Activated T-helper 1 cell treated with anti-CD3 and anti-CD28 coated beads, Interleukin-12 subunit alpha, Interleukin-12 subunit beta, Interleukin-2, Interleukin-4 antibody, amounts not matched to agents 30 ng/mL and 10 ng/mL and 1 ng/mL, durations not matched to agents 14 hours and 24 hours and 36 hours (primary cell): ENCODE results near the gene SEC61A1. TPM values are rescaled to one million over a fixed set of nuclear protein-coding genes. Genes with fewer than 3 reads are reported as not detected.

Experiments used
- DNase-seq: peaks from one replicate; pipeline ENCODE4 v3.0.0; 2021; ENCODE audit warnings: low spot score
- H3K27ac Mint-ChIP-seq: one replicate; pipeline ENCODE4 v1.8.0; 2021; ENCODE audit warnings: mild to moderate bottlenecking, mixed read lengths
- H3K27me3 Mint-ChIP-seq: one replicate; pipeline ENCODE4 v1.8.0; 2022; ENCODE audit warnings: mild to moderate bottlenecking, moderate library complexity, mixed read lengths; ENCODE audit not compliant: insufficient read depth
- H3K36me3 Mint-ChIP-seq: one replicate; pipeline ENCODE4 v1.8.0; 2021; ENCODE audit warnings: low read depth, mixed read lengths
- H3K4me1 Mint-ChIP-seq: one replicate; pipeline ENCODE4 v1.8.0; 2021; ENCODE audit warnings: low read depth, mixed read lengths
- H3K4me3 Mint-ChIP-seq: one replicate; pipeline ENCODE4 v1.8.0; 2021; ENCODE audit warnings: mild to moderate bottlenecking, moderate library complexity, mixed read lengths
- H3K9me3 Mint-ChIP-seq: one replicate; pipeline ENCODE4 v1.8.0; 2021; ENCODE audit warnings: mixed read lengths
- intact Hi-C: fragments of 100-400 bp; cut with micrococcal nuclease; formaldehyde crosslinking; loops from one replicate; pipeline ENCODE4 v1.15.1; 2024
- total RNA-seq: library from RNA; stranded (reverse); gene quantifications from 2 replicates; pipeline ENCODE4 v1.2.3, GENCODE V29; 2022

SEC61A1 gene
- total RNA-seq, 1 donor from 2014 or later: 205 TPM

GRCh38 chr3:128112357-128112968 is 60.2 kb downstream of the SEC61A1 start:
- Mint-ChIP-seq H3K36me3 (peaks cover 37% of the 10 kb centered on the region), H3K9me3 (no peaks in the 10 kb centered on the region), H3K4me1 (peaks cover 44% of the 10 kb centered on the region)

GRCh38 chr3:128113817-128114794 is 61.9 kb downstream of the SEC61A1 start:
- Mint-ChIP-seq H3K4me3 (peak overlapping the region; percentile 8), H3K4me1 (peaks cover 50% of the 10 kb centered on the region), H3K36me3 (peaks cover 48% of the 10 kb centered on the region), H3K27me3 (no peaks in the 10 kb centered on the region), H3K9me3 (no peaks in the 10 kb centered on the region), H3K27ac (peak overlapping the region; percentile 59)
- intact Hi-C loops: no loop called here
- DNase-seq: no peak

More at GRCh38 chr3:128112357-128112968, 60.2 kb downstream of the SEC61A1 start:
- peak overlapping the region; percentile 15 for H3K4me3 Mint-ChIP-seq
- H3K27me3 Mint-ChIP-seq: no peaks in the 10 kb centered on the region
- peak overlapping the region; percentile 90 for H3K27ac Mint-ChIP-seq
- peak; percentile 21 for DNase-seq
- intact Hi-C loops: loop anchor here (1.0 kb wide), 1 partner anchor 11 kb away; the partner anchor contains the start of gene RUVBL1

Other genes with a start within 250 kb of the SEC61A1 start
- 2.2 and 2.5 TPM in 2 replicates for gene MGLL, start 229.9 kb upstream of the SEC61A1 start, total RNA-seq
- gene KBTBD12, start 137.2 kb upstream of the SEC61A1 start, total RNA-seq: not detected in 2 replicates
- gene RUVBL1, start 71.4 kb downstream of the SEC61A1 start, total RNA-seq: 135 and 137 TPM in 2 replicates
- 18.7 and 19.5 TPM in 2 replicates for gene EEFSEC, start 101.0 kb downstream of the SEC61A1 start, total RNA-seq